NCI-H748 (cell line): ENCODE data around the gene KRT2.

Experiments used
- DNase-seq: peaks from one replicate; lab custom pipeline; 2025; ENCODE audit not compliant: unreplicated experiment; lab: John Stamatoyannopoulos, UW

KRT2 gene

DNA sequence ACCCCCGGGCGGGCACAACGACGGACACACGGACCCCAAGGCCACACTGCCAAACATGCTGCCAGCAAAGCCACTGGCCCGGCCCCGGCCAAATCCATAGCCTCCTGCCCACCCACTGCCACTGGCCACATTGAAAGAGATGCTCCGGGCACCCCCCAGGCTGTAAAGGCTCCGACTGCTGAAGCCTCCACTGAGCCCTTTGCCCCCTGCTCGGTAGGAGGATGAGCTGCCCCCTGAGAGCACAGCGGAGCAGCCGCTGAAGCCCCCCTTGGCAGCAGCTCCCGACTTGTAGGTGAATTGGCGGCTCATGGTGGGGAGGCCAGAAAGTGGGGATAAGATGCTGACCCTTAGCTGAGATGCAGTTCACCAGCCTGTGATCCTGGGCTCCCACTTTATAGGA lies 33.8 kb downstream of the KRT2 start, which contains the start of gene KRT73:
Gene KRT73 (minus strand): TSS at position 344 of the 400 bp plus-strand sequence. CDS start 35 bp downstream, at position 309.
- DNase-seq: no peak

DNA sequence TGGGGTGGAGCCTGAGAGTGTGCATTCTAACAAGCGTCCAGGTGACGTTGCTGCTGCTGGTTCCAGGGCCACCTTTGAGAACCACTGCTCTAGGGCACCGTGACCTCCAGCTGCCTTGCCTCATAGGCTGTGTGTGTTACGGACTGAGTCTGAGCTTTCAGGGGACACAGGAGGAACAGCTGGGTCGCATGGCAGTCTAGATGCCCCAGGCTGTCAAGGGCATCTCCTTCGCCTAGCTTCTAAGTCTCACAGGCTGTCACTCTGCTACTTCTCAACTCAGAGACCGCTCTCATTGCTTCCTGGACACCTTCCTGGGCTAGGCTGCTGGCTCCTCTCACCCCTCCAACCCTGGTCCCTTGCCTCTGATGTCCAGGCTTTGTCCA lies 34.6 kb downstream of the KRT2 start:
- no peak for DNase-seq

DNA sequence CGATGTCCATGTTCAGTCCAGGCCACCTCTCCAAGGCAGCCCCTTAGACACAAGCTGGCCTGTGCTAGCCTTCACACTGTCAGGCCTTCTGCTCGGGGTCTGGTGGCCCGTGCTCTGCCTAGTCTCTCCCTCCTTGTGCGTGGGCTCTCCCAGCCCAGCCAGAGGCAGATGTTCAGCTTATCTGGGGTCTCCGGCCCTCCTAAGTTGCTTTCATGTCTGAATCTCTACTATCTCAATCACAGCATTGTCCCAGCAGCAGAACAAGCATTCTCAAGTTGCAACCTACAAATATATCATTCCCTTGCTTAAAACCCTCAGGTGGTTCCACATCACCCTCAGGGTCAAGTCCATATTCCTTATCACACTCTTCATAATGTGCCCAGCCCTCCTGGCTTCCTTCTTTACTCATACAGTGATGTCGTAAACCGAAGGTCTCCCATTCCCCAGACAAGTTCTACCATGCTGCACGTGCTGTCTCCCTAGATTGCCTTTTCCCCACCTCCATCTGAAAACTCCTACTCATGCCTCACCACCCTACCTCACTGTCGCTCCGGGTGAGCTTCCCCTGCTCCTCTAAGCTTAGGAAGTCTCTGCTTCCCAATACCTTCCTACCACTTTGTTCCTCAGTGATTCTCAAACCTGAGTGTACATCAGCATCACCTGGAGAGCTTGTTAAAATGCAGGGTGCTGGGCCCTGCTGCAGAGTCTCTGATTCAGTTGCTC lies 35.2 kb downstream of the KRT2 start:
- no peak for DNase-seq

DNA sequence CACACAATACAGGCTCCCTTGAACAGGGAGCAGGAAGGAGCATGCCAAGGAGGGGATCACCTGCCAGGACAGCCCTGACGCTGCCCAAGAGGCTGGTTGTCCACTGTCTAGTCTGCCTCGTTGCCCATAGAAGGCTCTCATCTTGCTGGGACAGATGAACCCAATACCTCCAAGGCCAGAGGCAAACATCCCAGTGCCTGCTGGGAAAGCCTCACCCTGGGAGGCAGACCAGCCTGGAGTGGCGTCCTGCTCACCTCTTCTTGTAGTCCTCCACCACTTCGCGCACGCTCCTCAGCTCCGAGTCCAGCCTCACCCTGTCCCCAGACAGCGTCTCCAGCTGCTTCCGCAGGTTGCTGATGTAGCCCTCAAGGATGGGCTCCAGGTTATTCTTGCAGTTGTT lies 36.1 kb downstream of the KRT2 start:
- no peak for DNase-seq

DNA sequence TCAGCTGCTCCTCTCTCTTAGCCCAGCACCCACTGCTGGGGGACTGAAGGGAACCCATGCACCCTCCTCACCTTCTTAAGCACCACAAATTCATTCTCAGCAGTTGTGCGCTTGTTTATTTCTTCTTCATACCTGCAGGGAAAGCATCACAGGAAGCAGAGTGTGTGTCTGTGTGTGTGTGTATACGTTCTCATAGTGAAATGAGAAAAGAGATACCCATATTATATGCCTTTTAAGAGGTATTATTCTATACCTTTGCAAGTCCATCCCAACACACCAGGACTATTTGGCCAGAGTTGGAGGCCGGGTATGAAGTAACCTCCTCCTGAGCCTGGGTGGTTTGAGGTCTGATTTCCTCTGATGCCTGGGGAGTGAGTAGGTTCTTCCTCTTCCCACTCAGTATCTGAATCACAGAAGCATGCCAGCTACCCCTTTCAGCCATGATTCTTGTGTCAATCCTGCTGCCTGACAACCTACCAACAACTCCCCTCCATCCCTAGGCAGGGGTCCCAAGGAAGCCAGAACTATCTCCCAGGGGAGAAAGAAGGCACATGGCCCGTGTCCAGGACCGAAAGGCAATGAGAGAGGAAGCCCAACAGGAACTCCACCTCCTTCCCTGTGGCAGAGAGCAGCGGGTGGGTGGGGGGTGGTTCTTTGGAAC lies 36.7 kb downstream of the KRT2 start:
- DNase-seq: no peak

DNA sequence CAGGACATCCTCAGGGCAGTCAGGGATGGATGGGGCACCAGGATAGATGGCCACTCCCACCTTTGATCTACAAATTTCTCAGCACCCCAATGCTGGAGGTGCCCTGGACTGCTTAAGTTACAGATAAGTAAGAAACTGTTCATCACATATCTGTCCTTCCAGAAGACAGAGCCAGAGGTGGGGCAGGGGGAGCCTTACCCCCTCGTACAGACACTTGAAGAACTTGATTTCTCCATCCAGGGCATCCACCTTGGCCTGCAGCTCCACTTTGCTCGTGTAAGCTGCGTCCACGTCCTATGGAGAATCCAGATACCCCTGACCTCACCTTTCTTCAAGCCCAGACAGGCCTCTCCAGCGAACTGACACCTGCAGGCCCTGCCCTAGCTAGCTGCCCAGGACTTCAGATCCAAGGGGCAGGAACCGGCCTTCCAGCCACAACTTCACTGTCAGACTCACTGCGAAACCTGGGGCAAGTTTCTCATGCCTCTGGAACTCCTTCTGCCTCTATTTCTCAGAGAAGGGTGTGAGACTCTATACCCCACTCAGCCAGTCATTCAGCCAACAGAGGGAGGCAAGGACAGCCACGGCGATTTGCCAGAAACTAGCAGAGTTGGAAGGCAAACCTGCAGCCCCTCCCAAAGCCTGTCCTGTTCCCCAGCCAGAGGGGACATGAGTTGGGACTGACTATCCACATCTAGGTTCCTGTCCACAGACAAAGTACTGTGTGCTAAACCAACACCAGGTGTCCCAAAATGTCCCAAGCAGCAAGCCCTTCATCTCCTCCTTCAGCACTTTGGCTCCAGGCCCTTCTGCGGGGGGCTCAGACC lies 37.4 kb downstream of the KRT2 start:
- no peak for DNase-seq

DNA sequence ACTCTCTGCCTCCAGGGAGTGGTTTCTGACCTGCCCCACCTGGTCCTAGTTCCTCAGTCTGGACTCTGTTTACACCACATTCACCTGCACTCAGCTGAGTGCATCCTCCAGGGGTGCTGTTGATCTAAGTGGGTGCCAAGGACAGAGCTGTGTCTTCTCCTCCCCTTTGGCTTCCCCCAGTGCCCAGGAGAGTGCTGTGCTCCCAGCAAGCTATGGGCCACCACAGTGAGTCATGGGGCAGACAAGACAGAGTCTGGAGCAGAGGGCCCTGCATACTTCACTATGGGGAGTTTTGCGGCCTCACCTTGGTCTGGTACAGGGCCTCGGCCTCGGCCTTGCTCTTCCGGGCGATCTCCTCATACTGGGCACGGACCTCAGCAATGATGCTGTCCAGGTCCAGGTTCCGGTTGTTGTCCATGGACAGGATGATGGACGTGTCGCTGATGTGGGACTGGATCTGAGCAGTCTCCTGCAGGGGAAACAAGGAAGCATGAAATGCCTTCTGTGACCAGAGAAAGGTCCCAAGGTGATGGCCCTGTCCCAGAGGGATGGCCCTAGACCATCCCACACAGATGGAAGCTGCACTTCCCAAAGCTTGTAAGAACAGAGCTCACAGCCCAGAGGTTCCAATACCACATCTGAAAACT lies 38.5 kb downstream of the KRT2 start:
- DNase-seq: no peak

DNA sequence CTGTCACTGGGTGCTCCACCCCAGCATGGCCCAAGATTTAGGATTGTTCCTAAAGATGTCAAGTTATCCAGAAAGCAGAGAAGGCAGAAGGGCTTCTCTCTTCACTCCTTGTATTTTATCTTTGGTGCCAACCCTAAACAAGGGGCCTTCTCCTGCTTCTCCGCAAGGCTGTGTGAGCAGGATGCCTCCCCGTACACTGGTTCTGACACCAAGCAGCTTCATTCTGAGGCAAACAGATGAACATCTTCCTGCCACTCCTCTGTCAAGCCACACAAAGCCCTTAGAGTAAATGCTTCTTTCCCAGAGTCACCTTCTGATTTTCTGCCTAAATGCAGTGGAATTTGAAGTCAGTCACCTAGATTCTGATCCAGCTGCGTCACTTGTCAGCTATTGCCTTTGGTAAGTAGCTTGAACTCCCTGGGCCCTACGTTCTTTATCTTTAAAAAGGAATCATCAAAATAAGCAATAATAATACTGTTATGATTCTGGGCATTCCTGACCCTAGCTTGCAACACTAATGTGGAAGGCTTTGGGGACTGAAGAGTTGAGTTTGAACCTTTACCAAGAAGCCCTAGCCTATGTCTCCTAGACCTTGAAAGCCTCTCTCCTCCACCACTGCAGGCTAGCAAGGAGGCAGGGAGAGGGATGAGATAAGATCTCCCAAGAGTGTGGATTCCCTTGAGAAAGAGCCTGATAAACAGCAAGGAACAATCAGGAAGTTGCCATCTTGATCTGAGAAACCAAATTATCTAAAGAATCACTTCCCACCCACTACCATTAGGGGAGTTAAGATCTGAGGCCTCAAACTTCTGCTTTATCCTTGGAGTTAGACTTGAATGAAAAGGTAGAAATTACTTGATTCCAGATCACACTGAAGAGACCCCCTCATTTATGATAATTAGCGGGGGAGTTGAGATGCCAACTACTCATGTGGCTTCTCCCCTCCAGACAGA lies 39.3 kb downstream of the KRT2 start:
- DNase-seq: no peak

DNA sequence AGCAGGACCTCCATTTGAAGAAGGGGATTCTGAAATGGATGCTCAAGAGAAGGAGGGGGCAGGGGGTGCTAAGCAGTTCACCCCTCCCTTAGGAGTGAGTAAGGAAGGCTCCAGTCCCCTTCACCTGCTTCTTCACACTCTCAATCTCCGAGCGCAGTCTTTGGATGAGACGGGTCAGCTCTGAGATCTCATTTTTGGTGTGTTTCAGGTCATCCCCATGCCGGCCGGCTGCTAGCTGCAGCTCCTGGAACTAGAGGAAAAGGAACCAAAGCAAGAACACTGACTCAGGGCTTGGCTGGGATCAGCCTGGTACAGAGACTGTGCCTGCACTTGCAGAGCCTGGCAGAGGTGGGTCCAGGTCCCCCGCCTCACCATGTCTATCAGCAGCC lies 40.9 kb downstream of the KRT2 start:
- no peak for DNase-seq

DNA sequence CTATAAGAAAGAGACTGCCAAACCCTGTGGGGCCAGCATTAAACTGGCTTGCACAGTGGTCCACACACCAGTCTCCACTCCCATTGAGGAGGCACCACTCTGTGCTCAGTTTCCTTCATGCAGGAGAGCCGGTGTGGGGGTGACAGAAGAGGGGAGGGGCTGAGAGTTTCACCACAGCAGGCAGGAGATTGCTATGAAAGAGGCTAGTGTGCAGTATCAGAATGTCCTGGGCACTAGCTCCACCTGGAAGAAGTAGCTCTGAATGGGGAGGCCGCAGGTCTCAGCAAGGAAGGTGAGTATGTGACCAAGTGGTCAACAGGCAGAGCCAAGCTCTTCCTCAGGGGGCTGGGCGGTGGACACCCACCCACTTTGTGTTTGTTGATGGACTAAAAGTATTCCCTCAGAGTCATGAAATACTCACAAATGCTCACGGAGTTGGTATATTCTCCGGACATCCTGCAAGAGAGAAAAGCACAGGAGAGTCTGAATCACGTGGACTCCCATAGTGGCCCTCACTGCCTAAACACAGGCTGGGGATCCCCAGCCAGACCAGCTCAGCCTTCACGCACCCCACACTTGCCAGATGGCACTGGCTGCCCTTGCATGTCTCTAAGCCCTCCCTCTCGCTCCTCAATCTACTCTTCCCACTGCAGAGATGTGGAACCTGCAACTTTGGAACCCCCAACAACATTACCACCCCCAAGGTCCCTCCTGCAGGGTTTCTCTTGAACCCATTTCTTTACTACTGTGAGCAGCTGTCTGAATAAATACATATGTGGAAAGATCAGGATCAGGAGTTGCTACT lies 43.0 kb downstream of the KRT2 start:
- no peak for DNase-seq

DNA sequence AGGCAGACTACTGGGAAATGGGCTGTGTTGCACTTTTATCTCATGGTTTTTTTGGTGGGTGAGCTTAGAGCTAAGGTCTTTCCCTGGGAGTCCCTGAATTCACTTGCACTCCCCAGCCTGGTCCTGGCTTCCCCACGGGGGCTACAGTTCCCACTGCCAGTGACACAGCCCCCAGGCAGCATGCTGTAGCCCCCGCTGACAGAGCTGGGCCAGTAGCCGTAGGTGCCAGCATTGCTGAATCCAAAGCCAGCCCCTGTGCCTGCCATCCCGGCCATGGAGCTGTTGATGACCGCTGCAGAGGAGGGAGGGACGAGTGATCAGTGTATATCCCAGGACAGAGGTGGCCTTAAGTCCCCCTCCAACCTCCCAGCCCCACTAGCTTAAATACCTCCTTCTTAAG lies 43.9 kb downstream of the KRT2 start:
- DNase-seq: no peak

DNA sequence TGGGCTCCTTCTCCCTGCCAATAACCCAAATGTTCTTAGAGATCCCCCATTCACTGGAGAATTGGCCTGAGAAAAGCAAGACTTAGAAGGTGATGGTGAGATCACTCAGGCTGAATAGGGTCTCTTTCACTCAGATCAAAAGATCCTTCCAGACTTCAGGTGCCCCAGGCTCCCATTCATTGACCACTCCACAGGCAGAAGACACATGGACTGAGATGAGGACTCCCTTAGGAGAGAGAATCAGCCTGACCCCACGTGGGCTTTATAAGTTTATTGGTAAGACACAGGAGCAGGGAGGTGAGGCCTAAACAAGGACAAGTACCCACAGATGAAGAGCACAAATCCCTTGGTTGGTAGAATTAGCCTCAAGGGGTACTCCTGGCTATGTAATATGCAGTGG lies 44.7 kb downstream of the KRT2 start:
- no peak for DNase-seq

DNA sequence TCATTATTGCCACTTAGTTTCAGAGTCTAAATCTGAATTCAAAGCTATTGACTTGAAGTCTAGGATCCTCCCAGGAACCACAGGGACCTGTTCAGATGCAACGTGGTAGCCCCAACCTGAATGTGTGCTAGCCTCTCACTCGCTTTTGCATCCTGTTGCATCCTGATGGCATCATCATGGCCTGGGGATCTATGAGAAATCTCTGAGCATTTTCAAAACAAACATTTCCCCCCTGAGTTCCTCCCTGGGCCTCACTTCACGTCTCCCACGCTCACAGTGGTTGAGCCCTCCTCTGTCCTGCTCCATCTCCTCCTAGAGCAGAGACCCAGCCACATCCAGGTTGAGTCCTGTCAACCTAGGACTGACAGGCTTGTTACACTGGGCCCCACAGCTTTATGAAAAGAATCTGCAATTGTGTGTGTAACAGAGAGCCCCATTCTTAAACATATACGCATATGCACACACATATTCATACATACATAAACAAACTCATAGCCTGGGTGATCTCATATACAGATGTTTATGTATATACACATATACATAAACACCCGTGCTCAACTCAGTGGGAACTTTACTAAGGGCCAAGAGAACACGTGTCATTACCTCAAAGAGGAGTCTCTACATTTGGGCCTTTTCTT lies 45.3 kb downstream of the KRT2 start:
- DNase-seq: no peak

DNA sequence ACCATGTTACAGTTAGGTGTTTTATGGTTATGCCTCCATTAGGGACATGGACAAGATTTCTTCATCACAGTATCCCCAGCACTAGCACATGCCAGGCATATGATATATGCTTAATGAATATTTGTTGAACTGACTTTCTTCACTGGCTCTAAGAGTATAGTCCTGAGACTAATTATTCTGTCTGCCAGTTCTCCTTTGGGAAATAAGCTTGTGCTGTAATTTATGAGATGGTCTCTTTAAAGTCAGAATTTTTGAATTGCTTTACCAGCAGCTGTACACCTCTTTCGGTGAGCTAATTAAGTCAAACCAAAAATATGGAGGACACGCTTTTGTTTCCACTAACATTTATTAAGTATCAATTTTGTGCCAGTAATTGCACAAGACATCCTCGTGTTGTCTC lies 45.9 kb downstream of the KRT2 start:
- no peak for DNase-seq

DNA sequence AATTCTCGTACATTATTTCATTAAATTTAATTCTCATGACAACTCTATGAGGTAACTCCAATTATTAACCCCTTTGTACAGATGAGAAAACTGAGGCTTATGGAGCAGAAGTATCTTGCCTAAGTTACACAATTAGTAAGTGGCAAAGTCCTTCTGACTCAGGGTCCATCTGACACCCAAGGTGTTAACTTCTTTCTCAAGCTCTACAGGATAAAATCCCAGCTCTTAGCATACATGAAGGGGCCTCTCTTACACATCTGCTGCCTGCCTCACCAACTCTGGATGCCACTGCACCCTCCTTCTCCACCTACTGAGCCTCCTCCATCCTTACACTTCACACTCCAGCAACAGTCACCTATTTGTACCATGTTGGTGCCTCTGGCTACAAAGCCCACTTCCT lies 46.5 kb downstream of the KRT2 start:
- no peak for DNase-seq

DNA sequence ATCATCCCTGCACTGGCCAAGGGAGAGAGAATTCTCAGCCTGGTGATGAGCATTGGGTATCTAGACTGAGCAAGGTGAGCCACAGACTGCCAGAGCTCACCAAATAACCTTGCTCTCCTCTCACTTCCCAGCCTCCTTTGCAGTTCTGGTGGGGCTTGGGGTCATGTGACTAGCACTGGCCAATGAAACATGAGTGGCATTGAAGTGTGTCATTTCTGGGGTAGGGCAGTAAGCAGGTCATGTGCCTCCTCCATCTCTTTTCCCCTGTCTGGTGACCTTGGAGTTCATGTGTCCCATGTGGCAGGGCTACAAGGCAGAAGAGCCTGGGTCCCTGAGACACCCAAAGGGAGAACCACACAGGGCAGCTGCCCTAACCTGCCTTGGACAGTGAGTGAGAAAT lies 47.2 kb downstream of the KRT2 start:
- DNase-seq: no peak

DNA sequence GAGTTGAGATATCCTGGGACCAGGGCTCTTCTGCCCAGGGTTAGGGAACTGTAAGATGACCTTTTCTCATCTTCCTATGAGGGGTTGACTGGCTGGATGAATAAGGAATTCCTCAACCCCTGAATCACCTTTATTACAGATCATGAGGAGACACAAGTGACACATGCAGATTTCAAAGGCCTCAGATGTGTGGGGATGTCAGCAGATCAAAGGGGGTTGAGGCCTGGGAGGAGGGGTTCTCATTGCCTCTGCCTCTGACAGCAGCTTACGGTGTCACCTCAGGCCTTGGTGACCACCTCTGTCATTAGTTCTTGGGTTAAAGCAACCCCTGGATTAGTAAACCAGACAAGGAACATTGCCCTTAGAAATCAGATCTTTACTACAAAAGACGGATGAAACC lies 48.7 kb downstream of the KRT2 start:
- DNase-seq: no peak

DNA sequence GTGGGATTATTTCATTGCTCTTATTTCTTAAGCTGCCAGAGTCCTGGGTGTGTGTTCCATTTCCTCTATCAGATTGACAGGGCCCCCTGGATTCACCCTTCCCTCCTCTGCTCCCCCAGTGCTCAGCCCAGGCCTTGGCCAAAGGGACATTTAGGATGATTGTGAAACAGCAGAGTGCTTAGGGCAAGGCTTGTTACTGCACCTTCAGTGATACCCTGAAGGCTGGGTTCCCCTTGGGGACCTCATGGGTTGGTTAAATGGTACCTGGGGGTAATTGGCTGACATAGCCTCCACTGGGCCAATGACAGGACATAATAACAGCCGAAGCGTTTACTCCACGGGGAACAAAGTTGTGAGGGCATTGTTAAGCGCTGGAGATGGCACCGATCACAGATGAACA lies 49.5 kb downstream of the KRT2 start:
- no peak for DNase-seq

DNA sequence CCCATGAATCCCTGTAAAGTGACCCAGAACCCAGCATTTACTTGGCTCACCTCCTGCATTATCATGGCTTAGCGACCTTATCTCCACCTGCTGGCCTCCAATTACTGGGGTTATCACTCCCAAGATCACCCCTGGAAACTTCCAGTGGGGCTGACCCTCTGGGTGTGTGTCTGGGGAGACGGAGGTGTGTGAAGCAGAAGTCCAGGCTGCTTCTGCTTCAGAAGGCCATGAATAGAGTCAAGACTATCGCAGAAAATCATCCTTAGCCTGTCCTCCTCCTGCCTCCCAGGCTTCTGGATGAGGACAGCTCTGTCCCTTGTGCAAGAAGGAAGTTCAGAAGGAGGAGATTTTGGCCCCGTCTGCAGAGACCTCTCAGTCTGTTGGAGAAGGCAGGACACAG lies 50.3 kb downstream of the KRT2 start:
- no peak for DNase-seq
